Hepatocyte (in vitro differentiated cells): ENCODE results near the gene RANBP3.

ENCODE experiments used
- CTCF ChIP-seq: fragments of 200-600 bp; sonication (generic); IDR thresholded peaks from 2 replicates; pipeline ENCODE4 v1.5.1; 2016; ENCODE audit warnings: antibody characterized with exemption, mild to moderate bottlenecking; ENCODE audit not compliant: poor library complexity
- EZH2 ChIP-seq: fragments of 200-600 bp; sonication (generic); IDR thresholded peaks from 2 replicates; pipeline ENCODE4 v1.6.1; 2016; ENCODE audit warnings: antibody characterized with exemption, mild to moderate bottlenecking, borderline replicate concordance
- EZH2phosphoT487 ChIP-seq: fragments of 200-600 bp; sonication (generic); IDR thresholded peaks from one replicate; pipeline ENCODE4 v1.6.1; 2018; ENCODE audit warnings: antibody characterized with exemption, mild to moderate bottlenecking, low read depth, moderate library complexity; ENCODE audit not compliant: unreplicated experiment, severe bottlenecking

GRCh38 chr19:5934774-5935472, 43.0 kb downstream of the RANBP3 start:
- TF ChIP-seq CTCF (no peak), EZH2 (no peak), EZH2phosphoT487 (no peak)
